Skeletal muscle tissue (tissue), 4 donors: Measurements from ENCODE around the gene SLC25A27. TPM values are rescaled to one million over a fixed set of nuclear protein-coding genes. Genes with fewer than 3 reads are reported as not detected.
A peak's percentile ranks its signal among the peaks of the same experiment; 100 is the strongest.

ENCODE experiments used
- H3K27ac ChIP-seq: one replicate; pipeline ENCODE4 v1.7.0; 2013; ENCODE audit warnings: mild to moderate bottlenecking, low read depth, low read length, inconsistent platforms
- H3K27me3 ChIP-seq, 3 donors: one replicate each; pipeline ENCODE4 v1.7.0; 2013; ENCODE audit warnings: low read length in 3 of 3; ENCODE audit not compliant: control insufficient read depth in 3 of 3, insufficient read depth in 3 of 3
- H3K36me3 ChIP-seq, 3 donors: one replicate each; pipeline ENCODE4 v1.7.0; 2013; ENCODE audit warnings: low read length in 3 of 3; ENCODE audit not compliant: control insufficient read depth in 3 of 3, insufficient read depth in 3 of 3
- H3K4me1 ChIP-seq, 3 donors: one replicate each; pipeline ENCODE4 v1.7.0; 2013; ENCODE audit warnings: low read length in 3 of 3, mild to moderate bottlenecking in 3 of 3; ENCODE audit not compliant: control insufficient read depth in 3 of 3, insufficient read depth in 3 of 3
- H3K4me3 ChIP-seq, 3 donors: one replicate each; pipeline ENCODE4 v1.7.0; 2013; ENCODE audit warnings: low read length in 3 of 3
- H3K9ac ChIP-seq, 3 donors: one replicate each; pipeline ENCODE4 v1.7.0; 2013; ENCODE audit warnings: low read length in 3 of 3, mild to moderate bottlenecking in 3 of 3, moderate library complexity in 2 of 3, low read depth in 1 of 3
- H3K9me3 ChIP-seq, 3 donors: one replicate each; pipeline ENCODE4 v1.7.0; 2013; ENCODE audit warnings: low read length in 3 of 3; ENCODE audit not compliant: control insufficient read depth in 3 of 3
- total RNA-seq: library from RNA; depleted of rRNA; stranded (reverse); fragments of >200 nt; gene quantifications from one replicate; pipeline ENCODE4 v1.2.3, GENCODE V29; 2014
- donor health status: Osteomylitis.

SLC25A27 gene
- total RNA-seq, 1 donor from 2014 or later, result 8.9 TPM

- H3K36me3 ChIP-seq, result no peaks in the 10 kb centered on the region
- peaks cover 3 to 18% (median 7%) of the 10 kb centered on the region in 3 donors for H3K4me1 ChIP-seq
- H3K4me3 ChIP-seq, result no peak overlapping the region
- no peak overlapping the region for H3K27ac ChIP-seq
- no peak overlapping the region for H3K9ac ChIP-seq
- H3K9me3 ChIP-seq, result no peaks in the 10 kb centered on the region
- no peaks in the 10 kb centered on the region for H3K27me3 ChIP-seq
These were observed 3.8 kb upstream of the SLC25A27 start for GRCh38 chr6:46648869-46649492.

- Histone ChIP-seq H3K9me3 (no peaks in the 10 kb centered on the region), H3K9ac (no peak overlapping the region), H3K4me1 (peaks cover 4 to 19% (median 7%) of the 10 kb centered on the region in 3 donors), H3K36me3 (no peaks in the 10 kb centered on the region), H3K27me3 (no peaks in the 10 kb centered on the region), H3K4me3 (peak overlapping the region in 2 of 3 donors; percentile 5 to 98), H3K27ac (no peak overlapping the region)
These were observed 1.8 kb upstream of the SLC25A27 start for GRCh38 chr6:46651006-46651405.

GRCh38 chr6:46651816-46652215, 959 bp upstream of the SLC25A27 start:
- Histone ChIP-seq H3K27me3 (no peaks in the 10 kb centered on the region), H3K27ac (no peak overlapping the region), H3K9ac (peak overlapping the region; percentile 79 to 87 (median 83)), H3K4me3 (peak overlapping the region; percentile 91 to 98 (median 96)), H3K36me3 (no peaks in the 10 kb centered on the region), H3K4me1 (peaks cover 4 to 19% (median 7%) of the 10 kb centered on the region in 3 donors), H3K9me3 (no peaks in the 10 kb centered on the region)

GRCh38 chr6:46652232-46652602, 558 bp upstream of the SLC25A27 start:
- Histone ChIP-seq H3K4me3 (peak overlapping the region; percentile 91 to 98 (median 96)), H3K27ac (peak overlapping the region; percentile 84), H3K27me3 (no peaks in the 10 kb centered on the region), H3K4me1 (peaks cover 4 to 19% (median 7%) of the 10 kb centered on the region in 3 donors), H3K9me3 (no peaks in the 10 kb centered on the region), H3K36me3 (no peaks in the 10 kb centered on the region), H3K9ac (peak overlapping the region; percentile 79 to 87 (median 83))

GRCh38 chr6:46653439-46654195, 842 bp downstream of the SLC25A27 start:
- H3K9ac ChIP-seq, result peak overlapping the region; percentile 79 to 87 (median 84)
- H3K27me3 ChIP-seq, result no peaks in the 10 kb centered on the region
- H3K9me3 ChIP-seq, result no peaks in the 10 kb centered on the region
- H3K4me3 ChIP-seq, result peak overlapping the region; percentile 91 to 98 (median 96)
- peaks cover 4 to 19% (median 7%) of the 10 kb centered on the region in 3 donors for H3K4me1 ChIP-seq
- H3K27ac ChIP-seq, result peak overlapping the region; percentile 84
- peaks cover 0 to 5% (median 4%) of the 10 kb centered on the region in 3 donors for H3K36me3 ChIP-seq

GRCh38 chr6:46655803-46656202, 3.0 kb downstream of the SLC25A27 start:
- H3K9ac ChIP-seq, result no peak overlapping the region
- no peaks in the 10 kb centered on the region for H3K27me3 ChIP-seq
- H3K4me3 ChIP-seq, result no peak overlapping the region
- peaks cover 0 to 9% (median 4%) of the 10 kb centered on the region in 3 donors for H3K36me3 ChIP-seq
- no peak overlapping the region for H3K27ac ChIP-seq
- H3K4me1 ChIP-seq, result peaks cover 4 to 19% (median 7%) of the 10 kb centered on the region in 3 donors
- no peaks in the 10 kb centered on the region for H3K9me3 ChIP-seq

- Histone ChIP-seq H3K4me1 (peaks cover 4 to 10% (median 7%) of the 10 kb centered on the region in 3 donors), H3K27ac (no peak overlapping the region), H3K27me3 (no peaks in the 10 kb centered on the region), H3K9ac (no peak overlapping the region), H3K36me3 (peaks cover 0 to 13% (median 4%) of the 10 kb centered on the region in 3 donors), H3K4me3 (no peak overlapping the region), H3K9me3 (no peaks in the 10 kb centered on the region)
These were observed 4.9 kb downstream of the SLC25A27 start for GRCh38 chr6:46657642-46658041.

- no peaks in the 10 kb centered on the region for H3K27me3 ChIP-seq
- H3K36me3 ChIP-seq, result peaks cover 3 to 21% (median 13%) of the 10 kb centered on the region in 3 donors
- H3K27ac ChIP-seq, result no peak overlapping the region
- H3K4me1 ChIP-seq, result no peaks in the 10 kb centered on the region
- no peaks in the 10 kb centered on the region for H3K9me3 ChIP-seq
- H3K4me3 ChIP-seq, result no peak overlapping the region
- no peak overlapping the region for H3K9ac ChIP-seq
These were observed 8.7 kb downstream of the SLC25A27 start for GRCh38 chr6:46661483-46661882.

GRCh38 chr6:46667377-46667776, 14.6 kb downstream of the SLC25A27 start:
- Histone ChIP-seq H3K36me3 (peaks cover 13 to 28% (median 25%) of the 10 kb centered on the region in 3 donors), H3K9me3 (no peaks in the 10 kb centered on the region), H3K27me3 (no peaks in the 10 kb centered on the region), H3K4me1 (no peaks in the 10 kb centered on the region), H3K9ac (no peak overlapping the region), H3K4me3 (no peak overlapping the region), H3K27ac (no peak overlapping the region)

GRCh38 chr6:46674410-46674809, 21.6 kb downstream of the SLC25A27 start:
- Histone ChIP-seq H3K27me3 (no peaks in the 10 kb centered on the region), H3K4me1 (no peaks in the 10 kb centered on the region), H3K4me3 (no peak overlapping the region), H3K9me3 (no peaks in the 10 kb centered on the region), H3K36me3 (peaks cover 6 to 24% (median 24%) of the 10 kb centered on the region in 3 donors), H3K27ac (no peak overlapping the region), H3K9ac (no peak overlapping the region)
